Adrenal gland (tissue), 12 donors: ENCODE results near the gene NUDT21. TPM values are rescaled to one million over a fixed set of nuclear protein-coding genes. Genes with fewer than 3 reads are reported as not detected.

Experiments
- DNase-seq, 7 donors: peaks; one replicate each; pipeline ENCODE4 v3.0.0-alpha.2; 2019 to 2020
- H3K27ac ChIP-seq, 5 donors: fragments of 200-600 bp; sonication (generic) in 4 of 5; 1 replicate in 3 of 5; 2 replicates in 2 of 5; pipeline versions ENCODE4 v1.5.1 to v1.8.0; 2016 to 2020; ENCODE audit warnings: mild to moderate bottlenecking in 1 of 5
- H3K27me3 ChIP-seq: fragments of 200-600 bp; 2 replicates; pipeline ENCODE4 v1.8.0; 2021
- H3K36me3 ChIP-seq, 2 donors: fragments of 200-600 bp; replicated peaks in 1 of 2; 1 replicate in 1 of 2; 2 replicates in 1 of 2; pipeline versions ENCODE4 v1.5.1 to v1.8.0; 2018 to 2022
- H3K4me1 ChIP-seq, 2 donors: fragments of 200-600 bp; replicated peaks in 1 of 2; 1 replicate in 1 of 2; 2 replicates in 1 of 2; pipeline versions ENCODE4 v1.5.1 to v1.8.0; 2018 to 2021
- H3K4me3 ChIP-seq, 4 donors: fragments of 200-600 bp; sonication (generic) in 3 of 4; one replicate each; pipeline ENCODE4 v1.5.1; 2016 to 2018
- H3K9me3 ChIP-seq, 3 donors: fragments of 200-600 bp; sonication (generic) in 1 of 3; replicated peaks in 1 of 3; 1 replicate in 2 of 3; 2 replicates in 1 of 3; pipeline versions ENCODE4 v1.5.1 to v1.8.0; 2016 to 2021
- POLR2A ChIP-seq, 2 donors: fragments of 450-650 bp; IDR thresholded peaks; one replicate each; pipeline ENCODE4 v1.6.1; 2017; ENCODE audit warnings: antibody characterized with exemption in 2 of 2, mild to moderate bottlenecking in 2 of 2, moderate library complexity in 1 of 2
- WGBS, 4 donors: extraction: QIAGEN DNeasy Blood & Tissue Kit in 2 of 4; methylation state at CpG; one replicate each; pipeline versions ENCODE4 v1.1.5 to v1.1.7; 2013 to 2017; 5-methylcytosine and 5-hydroxymethylcytosine counted together
- intact Hi-C, 2 donors: fragments of 100-400 bp; cut with DNase I; formaldehyde crosslinking; loops; one replicate each; pipeline versions ENCODE4 v1.14.1 to v1.15.0; 2022 to 2023
- polyA plus RNA-seq, 3 donors: library from polyadenylated mRNA; stranded (reverse); fragments of 200-250 nt in 2 of 3; fragments of 350-450 nt in 1 of 3; fragmentation: Illumina TruSeq in 1 of 3; extraction: RNeasy Lipid Tissue Mini Kit (QIAGEN cat#74804) in 1 of 3; gene quantifications; one replicate each; pipeline ENCODE4 v1.2.3, GENCODE V29; 2013 to 2014
- total RNA-seq, 9 donors: library from RNA; depleted of rRNA in 4 of 9; stranded (reverse); fragments of >200 nt in 4 of 9; fragments of 120-200 nt in 1 of 9; fragmentation: NEBNext Ultra II Directional in 1 of 9; extraction: Animal tissue kit (Norgen Biotek cat#: 25700) in 1 of 9; gene quantifications; one replicate each; pipeline versions ENCODE4 v1.1.0 to v1.2.4, GENCODE V29; 2013 to 2023
- TF ChIP-seq, protein P1 (sequence below), 6 experiments: fragments of 450-650 bp in 4 of 6; fragments of 200-600 bp in 2 of 6; sonication (generic) in 1 of 6; IDR thresholded peaks; 1 replicate in 5 of 6; 2 replicates in 1 of 6; pipeline versions ENCODE4 v1.5.1 to v1.8.0; 2016 to 2021; ENCODE audit warnings: antibody characterized with exemption in 6 of 6, mild to moderate bottlenecking in 2 of 6, moderate library complexity in 1 of 6
- donor health status: healthy with polysubstance abuse.
- donor health status: Bipolar disorder and iron deficiency.
- donor health status: DM: yes; HTN: yes; CAD: no.
- donor health status: DM: no; HTN: no; CAD: no.
- donor health status: DM: no; HTN: no; CAD: no.
- donor health status: DM: yes; HTN: yes; CAD: no.

NUDT21 gene
- total and polyA plus RNA-seq, 12 donors, result 20.1 to 113 (median 77.1) TPM

DNA sequence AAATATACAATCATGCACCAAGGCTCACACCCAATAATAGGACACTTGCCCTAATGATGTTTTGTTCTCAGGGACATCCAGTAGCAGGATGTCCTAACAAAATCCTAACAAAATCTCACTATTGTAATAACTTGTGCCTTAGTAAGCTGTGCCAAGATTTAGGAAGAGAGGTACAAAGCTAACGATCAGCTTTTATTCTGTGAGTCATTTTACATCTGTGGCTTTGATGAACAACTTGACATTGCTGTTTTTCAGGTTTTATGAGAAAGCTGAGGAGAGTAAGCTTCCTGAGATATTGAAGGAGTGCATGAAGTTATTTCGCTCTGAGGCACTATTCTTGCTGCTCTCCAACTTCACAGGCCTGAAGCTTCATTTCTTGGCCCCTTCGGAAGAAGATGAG, 19.1 kb upstream of the NUDT21 start:
- no peaks in the 10 kb centered on the region for H3K27me3 ChIP-seq
- H3K36me3 ChIP-seq, result peaks cover 0 to 91% of the 10 kb centered on the region in 2 donors
- WGBS, 4 donors, result 70 to 80% (median 77%) methylated on average over 3 of the region's 3 CpGs
- no peak overlapping the region for H3K27ac ChIP-seq
- no peak overlapping the region for H3K4me3 ChIP-seq
- H3K9me3 ChIP-seq, result no peaks in the 10 kb centered on the region
- intact Hi-C loops, result no loop called here
- TF ChIP-seq, protein P1, sequence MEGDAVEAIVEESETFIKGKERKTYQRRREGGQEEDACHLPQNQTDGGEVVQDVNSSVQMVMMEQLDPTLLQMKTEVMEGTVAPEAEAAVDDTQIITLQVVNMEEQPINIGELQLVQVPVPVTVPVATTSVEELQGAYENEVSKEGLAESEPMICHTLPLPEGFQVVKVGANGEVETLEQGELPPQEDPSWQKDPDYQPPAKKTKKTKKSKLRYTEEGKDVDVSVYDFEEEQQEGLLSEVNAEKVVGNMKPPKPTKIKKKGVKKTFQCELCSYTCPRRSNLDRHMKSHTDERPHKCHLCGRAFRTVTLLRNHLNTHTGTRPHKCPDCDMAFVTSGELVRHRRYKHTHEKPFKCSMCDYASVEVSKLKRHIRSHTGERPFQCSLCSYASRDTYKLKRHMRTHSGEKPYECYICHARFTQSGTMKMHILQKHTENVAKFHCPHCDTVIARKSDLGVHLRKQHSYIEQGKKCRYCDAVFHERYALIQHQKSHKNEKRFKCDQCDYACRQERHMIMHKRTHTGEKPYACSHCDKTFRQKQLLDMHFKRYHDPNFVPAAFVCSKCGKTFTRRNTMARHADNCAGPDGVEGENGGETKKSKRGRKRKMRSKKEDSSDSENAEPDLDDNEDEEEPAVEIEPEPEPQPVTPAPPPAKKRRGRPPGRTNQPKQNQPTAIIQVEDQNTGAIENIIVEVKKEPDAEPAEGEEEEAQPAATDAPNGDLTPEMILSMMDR (IDR thresholded peaks at IDR 0.05), result no peak
- TF ChIP-seq POLR2A (IDR thresholded peaks at IDR 0.05), result no peak
- DNase-seq, result no peak
- H3K4me1 ChIP-seq, result no peaks in the 10 kb centered on the region

DNA sequence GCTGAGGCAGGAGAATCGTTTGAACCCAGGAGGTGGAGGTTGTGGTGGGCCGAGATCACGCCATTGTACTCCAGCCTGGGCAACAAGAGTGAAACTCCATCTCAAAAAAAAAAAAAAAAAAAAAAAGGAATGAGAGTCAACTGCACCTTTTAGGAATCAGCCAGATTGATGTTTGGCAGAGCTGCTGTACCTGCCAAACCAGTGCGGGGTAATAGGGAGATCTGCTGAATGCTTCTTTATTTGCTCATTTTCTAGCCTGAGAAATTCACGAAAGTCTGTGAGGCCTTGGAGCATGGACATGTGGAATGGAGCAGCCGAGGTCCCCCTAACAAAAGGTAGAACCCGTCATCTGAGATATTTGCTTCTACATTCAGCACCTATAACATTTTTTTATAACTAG, 18.6 kb upstream of the NUDT21 start:
- peaks cover 0 to 91% of the 10 kb centered on the region in 2 donors for H3K36me3 ChIP-seq

DNA sequence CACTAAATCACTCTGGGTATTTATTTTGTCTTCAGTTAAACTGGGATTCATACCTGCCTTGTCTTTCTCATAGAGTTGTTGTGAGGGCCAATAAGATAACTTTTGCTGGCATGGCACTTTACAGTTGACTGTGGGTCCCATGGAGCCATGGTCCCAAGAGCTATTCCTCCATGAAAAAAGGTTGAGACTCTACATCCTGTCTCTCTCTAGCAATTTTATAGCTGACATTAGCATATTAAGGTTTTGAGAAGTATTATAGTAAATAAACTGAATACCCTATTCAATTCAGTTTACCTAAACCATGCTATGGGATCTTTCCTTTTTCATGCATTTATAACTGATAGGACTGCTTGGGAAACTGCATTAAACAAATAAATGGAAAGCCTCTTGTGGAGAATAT, 17.7 kb upstream of the NUDT21 start:
- Histone ChIP-seq H3K4me3 (no peak overlapping the region), H3K27ac (no peak overlapping the region), H3K4me1 (no peaks in the 10 kb centered on the region), H3K27me3 (no peaks in the 10 kb centered on the region), H3K9me3 (no peaks in the 10 kb centered on the region), H3K36me3 (peaks cover 0 to 94% of the 10 kb centered on the region in 2 donors)
- intact Hi-C loops, result no loop called here
- DNase-seq, result no peak
- no peak for TF ChIP-seq POLR2A (IDR thresholded peaks at IDR 0.05)
- TF ChIP-seq, protein P1 (IDR thresholded peaks at IDR 0.05), result no peak

More for the DNA sequence above, 18.6 kb upstream of the NUDT21 start:
- Histone ChIP-seq H3K27ac (no peak overlapping the region), H3K27me3 (no peaks in the 10 kb centered on the region), H3K4me3 (no peak overlapping the region), H3K9me3 (no peaks in the 10 kb centered on the region), H3K4me1 (no peaks in the 10 kb centered on the region)
- intact Hi-C loops, result no loop called here
- DNase-seq, result no peak
- 90 to 93% (median 92%) methylated on average over 7 of the region's 7 CpGs for WGBS, 4 donors
- TF ChIP-seq, protein P1 (IDR thresholded peaks at IDR 0.05), result no peak
- TF ChIP-seq POLR2A (IDR thresholded peaks at IDR 0.05), result no peak

GRCh38 chr16:56466344-56466743, 15.2 kb upstream of the NUDT21 start:
- DNase-seq, result no peak
- Histone ChIP-seq H3K9me3 (no peaks in the 10 kb centered on the region), H3K4me3 (no peak overlapping the region), H3K27ac (no peak overlapping the region), H3K36me3 (peaks cover 0 to 72% of the 10 kb centered on the region in 2 donors), H3K4me1 (peaks cover 0 to 7% of the 10 kb centered on the region in 2 donors), H3K27me3 (no peaks in the 10 kb centered on the region)
- 96 to 100% (median 99%) methylated on average over 2 of the region's 2 CpGs for WGBS, 4 donors
- TF ChIP-seq, protein P1 (IDR thresholded peaks at IDR 0.05), result no peak
- TF ChIP-seq POLR2A (IDR thresholded peaks at IDR 0.05), result no peak
- intact Hi-C loops, result no loop called here
